MV-4-11 (cell line): ENCODE results near the gene ATRIP.

ENCODE experiments used
- DNase-seq: peaks from one replicate; lab custom pipeline; 2025; lab: John Stamatoyannopoulos, UW

Gene ATRIP

DNA sequence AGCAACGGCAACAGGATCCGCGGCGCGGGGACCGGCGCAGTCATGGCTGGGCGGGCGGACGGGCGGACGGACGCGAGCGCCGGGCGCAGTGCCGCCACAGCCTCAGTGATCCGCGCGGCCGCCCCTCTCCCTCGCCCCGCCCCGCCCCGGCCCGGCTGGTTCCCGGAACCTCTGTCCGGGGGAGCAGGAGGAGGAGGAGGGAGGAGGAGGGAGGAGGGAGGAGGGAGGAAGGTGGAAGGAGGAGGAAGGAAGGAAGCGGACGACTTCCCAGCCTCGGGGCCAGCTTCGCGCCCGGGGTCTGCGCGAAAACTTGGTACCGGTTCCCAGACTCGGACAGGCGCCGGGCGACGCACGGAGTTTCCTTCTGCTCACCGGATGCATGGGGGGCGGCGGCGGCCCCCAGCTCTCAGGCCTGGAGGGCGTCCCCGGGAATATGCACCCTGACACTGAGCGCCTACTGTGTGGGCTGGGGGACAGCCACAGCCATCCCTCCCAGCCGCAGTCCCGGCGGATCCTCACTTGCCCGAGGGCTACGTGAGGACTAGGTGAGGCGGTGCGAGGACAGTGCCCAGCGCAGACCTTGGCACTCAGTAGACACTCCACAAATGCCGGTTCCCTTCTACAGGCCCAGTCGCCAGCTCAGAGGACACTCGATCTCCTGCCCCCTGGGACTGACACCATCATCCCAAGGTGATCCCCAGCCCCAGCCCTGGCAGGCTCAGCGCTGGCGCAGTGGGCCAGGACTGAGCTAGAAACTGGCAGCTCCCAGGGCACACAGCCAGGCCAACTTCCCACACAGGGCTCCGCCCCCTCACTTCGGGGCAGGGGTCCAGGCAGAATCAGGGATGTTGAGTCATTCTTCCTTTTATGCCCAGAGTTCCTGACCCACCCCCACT, 57.8 kb downstream of the ATRIP start, which contains the start of gene SHISA5:
Gene SHISA5 (minus strand): TSS at position 124 of the 896 bp plus-strand sequence. CDS start 80 bp downstream, at position 44.
- DNase-seq: peak; percentile 5

DNA sequence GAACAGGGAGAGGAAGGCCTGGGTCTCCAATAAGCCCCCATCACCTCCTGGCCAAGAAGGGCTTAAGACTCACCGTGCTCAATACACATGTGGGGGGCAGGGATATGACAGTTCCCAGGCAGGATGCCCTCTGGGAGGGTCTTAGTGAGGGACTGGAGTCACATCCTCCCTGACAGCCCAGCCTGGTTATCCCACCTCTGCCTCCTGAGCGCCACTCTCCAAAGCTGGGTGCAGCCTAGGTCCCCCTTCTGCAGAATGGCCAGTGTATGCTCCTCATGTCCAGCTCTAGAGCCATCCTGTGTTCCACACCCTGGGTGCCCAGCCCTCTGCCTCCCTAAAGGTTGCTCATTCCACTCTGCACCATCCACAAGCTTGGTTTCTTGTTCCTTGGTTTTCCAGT, 58.6 kb downstream of the ATRIP start:
- no peak for DNase-seq

- DNase-seq: no peak
These were observed 59.5 kb downstream of the ATRIP start for GRCh38 chr3:48505968-48506504.

DNA sequence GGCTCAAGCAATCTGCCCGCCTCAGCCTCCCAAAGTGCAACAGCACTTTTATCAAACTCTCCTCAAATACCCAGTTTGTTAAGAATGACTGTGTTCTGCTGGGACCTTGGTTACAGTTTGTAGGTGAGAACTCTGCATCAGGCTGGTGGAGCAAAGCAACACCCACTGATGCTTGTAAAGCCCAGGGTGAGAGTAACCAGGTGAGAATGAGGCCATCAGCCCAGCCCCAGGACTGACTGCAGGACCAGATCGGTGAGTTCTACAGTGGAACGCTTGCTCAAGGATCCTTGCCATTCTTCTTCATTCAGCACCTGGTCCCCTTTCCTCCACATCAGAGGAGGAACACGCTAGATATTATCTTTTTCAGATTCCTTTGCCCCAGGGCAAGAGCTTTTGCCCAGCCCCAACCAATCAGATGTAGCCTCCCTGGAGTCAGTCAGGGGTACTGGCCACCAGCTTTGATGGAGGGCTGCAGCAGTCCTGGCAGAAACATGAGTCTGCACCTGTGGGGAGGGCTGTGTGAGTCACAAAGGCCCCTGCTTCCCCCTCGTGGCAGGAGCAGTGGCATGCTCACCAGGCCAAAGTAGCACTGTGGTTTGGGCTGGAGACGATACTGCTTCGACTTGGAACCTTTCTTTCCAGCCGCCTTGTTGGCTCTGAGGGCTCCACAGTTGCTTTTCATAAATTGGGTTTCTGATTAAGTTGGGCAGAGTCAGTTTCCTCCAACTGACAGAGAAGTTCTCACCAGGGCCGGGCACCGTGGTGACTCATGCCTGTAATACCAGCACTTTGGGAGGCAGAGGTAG, 60.9 kb downstream of the ATRIP start:
- DNase-seq: peak; percentile 71

GRCh38 chr3:48511551-48511950, 65.0 kb downstream of the ATRIP start:
- DNase-seq: no peak

DNA sequence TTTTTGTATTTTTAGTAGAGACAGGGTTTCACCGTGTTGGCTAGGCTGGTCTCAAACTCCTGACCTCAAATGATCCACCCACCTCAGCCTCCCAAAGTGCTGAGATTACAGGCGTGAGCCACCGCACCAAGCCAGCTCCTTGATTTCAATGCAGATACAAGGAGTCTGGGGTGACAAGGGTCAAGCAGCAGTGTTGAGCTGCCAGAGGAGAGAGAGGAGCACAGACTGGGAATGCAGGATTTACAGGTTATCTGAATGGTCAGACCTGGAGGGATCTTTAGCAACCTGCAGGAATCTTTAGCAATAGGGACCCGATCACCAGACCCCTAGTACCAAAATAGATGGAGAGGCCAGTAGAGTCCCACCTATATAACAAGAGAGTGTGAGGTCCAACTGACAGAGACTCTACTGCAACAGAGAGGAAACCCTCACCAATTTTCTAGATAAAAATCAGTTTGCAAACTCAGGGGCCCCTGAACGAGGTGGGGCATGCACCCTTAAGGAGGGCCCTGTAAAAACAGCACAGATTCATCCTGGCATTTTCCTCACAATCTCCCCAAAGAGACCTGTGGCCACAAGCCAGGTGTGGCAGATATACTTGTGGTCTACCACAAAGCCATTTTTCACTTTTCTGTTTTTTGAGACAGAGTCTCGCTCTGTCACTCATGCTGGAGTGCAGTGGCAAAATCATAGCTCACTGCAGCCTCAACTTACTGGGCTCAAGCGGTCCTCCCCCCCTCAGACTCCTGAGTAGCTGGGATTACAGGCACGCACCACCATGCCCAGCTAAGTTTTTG, 68.1 kb downstream of the ATRIP start:
- DNase-seq: no peak
